HG02678 (cell line): Measurements from ENCODE around the gene EXOSC5.
"Not testable (repeated sequence)": the region's sequence is repeated elsewhere in the genome, so short reads cannot be mapped to it uniquely, and the experiment has no call there.

ENCODE experiments used
- ATAC-seq: cut with Tn5 transposase; IDR thresholded peaks from one replicate; pipeline ENCODE4 v1.9.1; 2021; ENCODE audit warnings: mild to moderate bottlenecking, moderate library complexity; ENCODE audit not compliant: unreplicated experiment

EXOSC5 gene

DNA sequence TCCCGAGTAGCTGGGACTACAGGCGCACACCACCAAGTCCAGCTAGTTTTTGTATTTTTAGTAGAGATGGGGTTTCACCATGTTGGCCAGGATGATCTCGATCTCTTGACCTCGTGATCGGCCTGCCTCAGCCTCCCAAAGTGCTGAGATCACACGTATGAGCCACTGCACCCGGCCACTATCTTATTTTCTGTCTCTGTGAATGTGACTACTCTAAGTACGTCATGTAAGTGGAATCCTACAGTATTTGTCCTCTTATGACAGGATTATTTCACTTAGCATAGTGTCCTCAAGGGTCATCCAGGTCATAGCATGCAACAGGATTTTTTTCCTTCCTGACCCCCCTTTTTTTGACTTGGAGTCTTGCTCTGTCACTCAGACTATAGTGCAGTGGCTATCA, 25.6 kb downstream of the EXOSC5 start:
- no peak for ATAC-seq

DNA sequence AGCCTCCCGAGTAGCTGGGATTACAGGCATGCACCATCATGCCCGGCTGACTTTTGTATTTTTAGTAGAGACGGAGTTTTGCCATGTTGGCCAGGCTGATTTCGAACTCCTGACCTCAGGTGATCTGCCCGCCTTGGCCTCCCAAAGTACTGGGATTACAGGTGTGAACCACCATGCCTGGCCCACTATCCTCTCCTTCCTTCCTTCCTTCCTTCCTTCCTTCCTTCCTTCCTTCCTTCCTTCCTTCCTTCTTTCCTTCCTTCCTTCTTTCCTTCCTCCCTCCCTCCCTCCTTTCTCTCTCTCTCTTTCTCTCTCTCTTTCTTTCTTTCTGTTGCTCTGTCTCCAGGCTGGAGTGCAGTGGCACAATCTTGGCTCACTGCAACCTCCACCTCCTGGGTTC, 26.0 kb downstream of the EXOSC5 start:
- ATAC-seq = not testable (repeated sequence)

DNA sequence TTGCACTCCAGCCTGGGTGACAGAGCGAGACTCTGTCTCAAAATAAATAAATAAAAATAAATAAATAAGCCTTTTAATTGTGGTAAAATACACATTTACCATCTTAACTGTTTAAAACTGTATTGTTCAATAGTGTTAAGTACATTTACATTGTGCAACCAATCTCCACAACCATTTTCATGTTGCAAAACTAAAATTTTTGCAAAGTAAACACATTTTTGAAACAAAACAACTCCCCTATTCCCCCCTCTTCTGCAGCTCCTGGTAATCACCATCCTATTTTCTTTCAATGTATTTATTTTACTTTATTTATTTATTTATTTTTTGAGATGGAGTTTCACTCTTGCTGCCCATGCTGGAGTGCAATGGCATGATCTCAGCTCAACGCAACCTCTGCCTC, 27.4 kb downstream of the EXOSC5 start:
- ATAC-seq = no peak

DNA sequence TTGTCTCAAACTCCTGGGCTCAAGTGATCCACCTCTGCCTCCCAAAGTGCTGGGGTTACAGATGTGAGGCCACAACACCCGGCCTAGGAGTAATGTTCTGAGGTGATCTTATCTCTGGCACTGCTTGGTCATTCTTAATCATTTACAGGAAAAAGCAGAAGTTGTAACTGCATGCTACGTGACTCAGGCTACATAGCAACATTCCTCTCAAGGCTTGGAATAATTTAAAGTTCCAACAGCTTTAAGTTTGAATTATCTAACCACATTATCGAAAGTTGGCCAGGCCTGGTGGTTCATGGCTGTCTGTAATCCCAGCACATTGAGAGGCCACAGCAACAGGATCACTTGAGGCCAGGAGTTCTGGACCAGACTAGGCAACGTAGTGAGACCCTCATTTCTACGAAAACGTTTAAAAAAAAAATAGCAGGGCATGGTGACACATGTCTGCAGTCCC, 29.3 kb downstream of the EXOSC5 start:
- ATAC-seq = peak; percentile 26

DNA sequence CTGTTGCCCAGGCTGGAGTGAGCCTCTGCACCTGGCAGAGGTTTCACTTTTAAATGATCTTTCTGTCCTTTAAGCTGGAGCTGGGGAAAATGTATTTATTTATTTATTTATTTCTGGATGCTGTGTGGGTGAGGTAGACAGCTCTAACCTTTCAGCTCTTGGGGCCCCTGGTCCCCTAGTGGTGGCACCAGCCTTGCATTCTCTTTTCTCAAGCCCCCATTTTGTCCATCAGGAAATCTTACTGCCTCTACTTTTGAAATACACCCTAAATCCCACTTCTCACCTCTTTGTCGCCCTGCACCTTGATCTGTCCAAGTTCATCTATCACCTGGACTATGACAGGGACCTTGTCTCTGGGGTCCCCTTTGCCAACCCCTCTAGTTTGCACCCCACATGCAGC, 31.1 kb downstream of the EXOSC5 start:
- ATAC-seq = no peak

DNA sequence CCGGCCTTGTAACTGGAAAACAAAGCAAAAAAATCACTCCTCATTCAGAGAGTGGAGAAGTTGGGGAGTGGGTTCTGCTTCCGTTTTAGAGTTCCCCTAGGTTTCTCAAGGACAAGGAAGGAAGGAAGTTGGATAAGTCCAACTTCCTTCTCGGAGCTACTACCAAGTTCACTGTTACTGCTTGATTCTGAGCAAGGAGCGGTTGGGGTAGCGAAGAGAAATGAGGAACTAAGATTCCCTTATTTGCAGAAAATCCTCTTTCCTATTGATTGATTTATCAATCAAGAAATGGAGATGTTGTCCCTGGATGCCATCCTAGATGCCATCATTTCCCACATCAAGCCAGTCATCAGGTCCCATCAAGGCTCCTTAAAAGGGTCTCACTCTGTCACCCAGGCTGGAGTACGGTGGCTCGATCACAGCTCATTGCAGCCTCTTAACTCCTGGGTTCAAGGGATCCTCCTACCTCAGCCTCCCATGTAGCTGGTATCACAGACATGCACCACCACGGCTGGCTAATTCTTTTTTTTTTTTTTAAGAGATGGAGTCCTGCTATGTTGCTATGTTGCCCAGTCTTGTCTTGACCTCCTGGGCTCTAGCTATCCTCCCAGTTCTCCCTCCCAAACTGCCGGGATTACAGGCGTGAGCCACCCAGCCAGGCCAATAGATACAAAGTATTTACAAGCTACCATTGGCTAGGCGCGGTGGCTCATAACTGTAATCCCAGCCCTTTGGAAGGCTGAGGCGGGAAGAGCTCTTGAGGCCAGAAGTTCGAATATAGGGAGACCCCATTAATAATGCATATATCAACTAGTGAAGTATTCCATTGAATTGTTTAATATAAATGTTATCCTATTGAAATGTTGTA, 32.4 kb downstream of the EXOSC5 start:
- ATAC-seq = no peak

DNA sequence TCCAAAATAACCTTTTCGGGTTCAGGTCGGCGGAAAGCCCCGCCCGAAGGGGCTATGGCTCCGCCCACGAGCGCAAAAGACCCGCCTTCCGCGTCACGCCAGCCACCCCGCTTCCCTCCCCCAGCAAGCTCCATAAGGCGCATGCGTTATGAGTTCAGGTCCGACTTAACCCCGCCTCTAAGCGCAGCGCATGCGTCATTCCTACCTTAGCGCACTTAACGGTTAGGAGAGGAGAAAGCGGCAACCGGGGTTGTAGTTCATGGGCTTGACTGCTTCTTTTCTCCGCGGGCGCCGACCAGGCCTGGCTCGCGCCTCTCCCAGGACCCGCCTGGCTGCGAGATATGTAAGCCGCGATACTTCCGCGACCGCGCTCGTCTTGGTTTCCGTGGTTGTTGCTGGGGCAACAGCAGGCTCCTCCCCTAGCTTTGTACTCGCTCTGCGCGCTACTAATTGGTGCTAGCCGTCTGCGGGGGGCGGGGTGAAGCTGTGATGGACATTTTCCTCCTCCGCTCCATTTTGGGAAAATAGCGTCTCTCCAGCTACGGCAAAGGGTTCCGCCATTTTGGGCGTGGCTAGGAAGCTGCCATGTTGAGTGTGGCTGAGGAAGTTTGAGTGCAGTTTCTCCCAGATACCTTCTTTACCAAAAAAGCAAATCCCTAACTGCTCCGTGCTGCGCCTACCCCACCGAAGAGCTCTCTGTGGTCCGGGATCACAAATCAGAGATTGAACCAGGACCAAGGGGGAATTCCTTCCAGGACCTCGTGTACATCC, 33.2 kb downstream of the EXOSC5 start, which contains the start of gene B9D2:
B9D2 (minus strand) TSS at position 397 of the 771 bp plus-strand sequence. CDS start 630 bp downstream, outside the sequence.
- peak; percentile 88 for ATAC-seq

DNA sequence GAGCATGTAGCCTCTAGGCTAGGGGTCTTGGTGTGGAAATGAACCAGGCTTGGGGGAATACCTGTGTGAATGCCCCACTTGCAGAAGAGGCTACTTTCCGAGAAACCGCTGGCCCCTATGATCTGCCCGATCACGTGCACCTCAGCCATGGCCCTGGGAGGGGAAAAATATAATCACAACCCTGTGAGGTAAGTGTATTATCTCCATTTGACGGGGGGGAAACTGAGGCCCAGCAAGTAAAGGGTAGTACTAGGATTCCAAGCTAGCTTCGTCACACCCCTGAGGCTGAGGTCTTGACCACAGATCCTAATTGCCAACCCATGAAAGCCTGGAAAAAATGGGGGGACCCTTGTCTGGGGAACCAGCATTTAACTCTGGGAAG, 33.8 kb downstream of the EXOSC5 start:
- ATAC-seq = no peak

DNA sequence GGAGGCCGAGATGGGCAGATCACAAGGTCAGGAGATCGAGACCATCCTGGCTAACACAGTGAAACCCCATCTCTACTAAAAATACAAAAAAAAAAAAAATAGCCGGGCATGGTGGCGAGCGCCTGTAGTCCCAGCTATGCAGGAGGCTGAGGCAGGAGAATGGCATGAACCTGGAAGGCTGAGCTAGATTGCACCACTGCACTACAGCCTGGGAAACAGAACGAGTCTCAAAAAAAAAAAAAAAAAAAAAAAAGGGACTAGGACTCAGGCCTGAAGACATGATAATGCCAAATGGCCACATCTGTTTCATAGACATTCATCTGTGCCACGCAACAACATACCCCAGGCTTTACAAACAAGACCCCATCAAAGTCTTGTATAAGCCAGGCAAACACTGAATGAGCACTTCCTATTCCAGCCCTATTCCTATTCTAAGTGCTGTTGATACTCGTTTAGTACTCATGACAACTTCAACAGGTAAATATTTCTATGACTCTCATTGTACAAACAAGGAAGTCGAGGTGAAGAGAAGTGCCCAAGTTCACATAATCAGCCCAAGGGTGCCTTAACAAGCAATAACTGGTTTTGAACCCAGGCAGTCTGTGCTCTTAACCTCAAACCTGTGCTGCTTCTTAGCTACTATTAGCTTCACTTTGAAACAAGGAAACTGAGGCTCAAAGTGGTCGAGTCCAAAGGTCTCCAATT, 34.9 kb downstream of the EXOSC5 start:
- ATAC-seq = no peak

DNA sequence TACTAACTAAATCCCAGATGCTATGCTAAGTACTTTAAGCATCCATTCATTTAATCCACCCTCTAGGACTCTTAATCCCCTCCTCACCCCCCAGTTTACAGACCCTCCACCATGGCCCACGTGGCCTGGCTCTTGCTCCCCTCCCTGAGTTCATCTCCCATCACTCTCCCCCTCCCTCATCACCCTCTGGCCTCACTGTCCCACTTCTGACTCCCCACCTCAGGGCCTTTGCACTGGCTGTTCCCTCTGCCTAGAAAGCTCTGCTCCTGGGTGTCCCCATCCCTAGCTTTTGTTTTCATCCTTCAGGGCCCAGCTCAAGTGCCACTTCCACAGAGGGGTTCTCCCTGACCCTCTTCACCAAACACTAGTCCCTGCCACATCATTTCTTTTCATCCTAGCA, 37.4 kb downstream of the EXOSC5 start:
- ATAC-seq = no peak

DNA sequence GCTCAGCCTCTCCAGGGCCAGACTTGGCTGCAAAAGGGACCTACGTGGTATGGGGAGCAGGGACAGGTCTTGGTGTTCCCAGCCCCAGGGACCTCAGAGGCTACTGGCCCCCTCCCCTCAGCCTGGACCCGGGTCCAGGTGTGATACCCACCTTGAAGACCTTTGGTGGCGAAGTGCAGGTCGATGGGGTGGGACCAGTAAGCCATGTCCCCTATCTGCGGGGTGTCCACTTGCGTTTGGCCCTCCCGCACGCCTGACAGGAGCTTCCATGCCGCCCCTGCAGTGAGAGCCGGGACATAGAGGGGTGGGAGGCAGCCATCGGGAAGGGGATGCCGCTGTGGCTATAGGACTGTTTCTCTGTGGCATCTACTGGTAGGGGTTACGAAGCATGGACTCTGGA, 39.4 kb downstream of the EXOSC5 start:
- no peak for ATAC-seq

DNA sequence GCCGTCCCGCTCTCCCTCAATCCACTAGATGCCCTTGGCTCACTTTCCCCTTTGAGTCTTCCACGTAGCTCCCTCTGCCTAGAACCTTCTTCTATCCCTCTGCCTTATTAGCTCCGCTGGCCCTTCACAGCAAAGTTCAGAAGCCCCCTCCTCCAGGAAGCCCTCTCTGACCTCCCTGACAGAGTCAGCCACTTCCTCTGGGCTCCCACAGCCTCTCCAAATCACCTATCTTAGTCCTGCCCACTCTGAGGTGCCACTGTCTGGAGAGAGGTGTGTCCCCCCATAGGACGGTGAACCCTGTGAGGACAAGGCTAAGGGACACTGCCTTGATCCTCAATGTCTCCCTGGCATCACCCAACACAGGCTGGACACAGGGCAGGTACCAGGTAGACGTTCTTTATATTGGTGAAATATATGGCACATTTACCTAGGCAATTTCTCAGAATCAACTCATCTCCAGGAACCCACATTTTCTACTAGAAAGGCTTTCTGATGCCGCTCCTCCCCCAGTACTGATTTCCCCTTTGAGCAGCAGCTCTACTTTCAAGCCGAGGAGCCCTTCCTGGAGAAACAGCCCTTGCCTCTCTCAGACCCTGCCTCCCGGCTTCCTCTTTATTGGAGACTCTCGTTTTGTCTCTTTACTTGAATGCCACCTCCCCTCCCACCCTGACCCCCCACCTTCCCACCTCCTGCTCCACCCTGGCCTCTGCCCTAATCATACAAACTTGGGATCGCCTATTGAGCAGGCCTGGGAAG, 40.0 kb downstream of the EXOSC5 start:
- ATAC-seq = no peak

DNA sequence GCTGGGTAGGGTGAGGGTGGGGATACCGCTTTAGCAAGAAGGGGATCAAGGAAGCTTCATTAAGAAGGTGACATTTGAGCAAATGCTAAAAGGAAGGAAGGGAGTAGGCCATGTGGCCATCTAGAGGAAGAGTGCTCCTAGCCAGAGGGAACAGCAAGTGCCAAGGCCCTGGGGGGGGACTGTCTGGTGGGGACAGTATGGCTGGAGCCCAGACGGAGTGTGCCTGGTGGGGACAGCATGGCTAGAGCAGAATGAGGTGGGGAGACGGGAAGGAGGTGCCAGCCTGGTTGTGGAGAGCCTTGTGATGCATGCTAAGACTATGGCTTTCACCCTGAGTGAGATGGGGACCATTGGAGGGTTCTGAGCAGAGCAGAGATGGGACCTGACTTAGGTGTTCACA, 41.4 kb downstream of the EXOSC5 start:
- no peak for ATAC-seq

DNA sequence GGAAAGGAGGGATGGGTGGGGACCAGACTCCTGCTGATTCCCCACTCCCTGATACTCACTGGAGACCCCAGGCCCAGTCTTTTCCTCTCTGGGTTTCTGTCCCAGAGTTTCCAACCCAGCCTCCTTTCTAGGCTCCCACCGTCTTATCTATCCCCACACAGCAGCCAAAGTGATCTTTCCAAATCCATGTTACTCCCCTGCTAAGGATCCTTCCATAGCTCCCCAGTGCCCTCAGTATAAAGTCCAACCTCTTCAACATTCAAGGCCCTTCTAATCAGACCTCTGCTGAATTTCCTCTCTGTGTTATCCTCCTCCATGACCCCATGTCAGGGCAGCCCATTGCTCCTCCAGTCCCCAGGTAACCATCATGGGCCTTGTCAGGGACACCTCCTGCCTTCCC, 42.1 kb downstream of the EXOSC5 start:
- ATAC-seq = no peak

DNA sequence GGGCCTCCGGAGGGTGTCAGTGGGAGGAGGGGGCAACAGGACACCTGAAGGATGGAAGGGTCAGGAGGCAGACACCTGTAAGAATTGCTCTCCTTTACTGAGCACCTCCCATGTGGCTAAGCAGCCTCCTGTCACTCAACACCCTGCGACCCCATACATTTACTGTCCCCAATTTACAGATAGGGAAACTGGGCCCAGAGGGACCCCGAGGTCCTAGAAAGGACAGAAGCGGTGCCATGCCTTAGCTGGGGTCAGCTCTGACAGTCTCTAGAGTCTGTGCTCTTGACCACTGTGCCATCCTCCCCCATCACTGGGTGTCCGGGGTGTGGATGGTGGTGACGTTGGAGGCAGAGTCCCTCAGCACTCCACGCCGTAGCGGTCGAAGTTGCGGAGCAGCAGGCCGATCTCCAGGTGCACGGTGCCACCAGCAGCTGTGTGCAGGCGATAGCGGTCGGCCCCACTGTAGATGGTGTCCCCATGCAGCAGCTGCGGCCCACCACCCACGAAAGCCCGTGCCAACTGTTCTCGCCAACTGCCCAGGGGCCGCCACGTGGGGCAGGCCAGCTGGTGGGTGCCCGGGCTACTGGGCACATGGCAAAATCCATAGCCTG, 42.7 kb downstream of the EXOSC5 start:
- no peak for ATAC-seq

DNA sequence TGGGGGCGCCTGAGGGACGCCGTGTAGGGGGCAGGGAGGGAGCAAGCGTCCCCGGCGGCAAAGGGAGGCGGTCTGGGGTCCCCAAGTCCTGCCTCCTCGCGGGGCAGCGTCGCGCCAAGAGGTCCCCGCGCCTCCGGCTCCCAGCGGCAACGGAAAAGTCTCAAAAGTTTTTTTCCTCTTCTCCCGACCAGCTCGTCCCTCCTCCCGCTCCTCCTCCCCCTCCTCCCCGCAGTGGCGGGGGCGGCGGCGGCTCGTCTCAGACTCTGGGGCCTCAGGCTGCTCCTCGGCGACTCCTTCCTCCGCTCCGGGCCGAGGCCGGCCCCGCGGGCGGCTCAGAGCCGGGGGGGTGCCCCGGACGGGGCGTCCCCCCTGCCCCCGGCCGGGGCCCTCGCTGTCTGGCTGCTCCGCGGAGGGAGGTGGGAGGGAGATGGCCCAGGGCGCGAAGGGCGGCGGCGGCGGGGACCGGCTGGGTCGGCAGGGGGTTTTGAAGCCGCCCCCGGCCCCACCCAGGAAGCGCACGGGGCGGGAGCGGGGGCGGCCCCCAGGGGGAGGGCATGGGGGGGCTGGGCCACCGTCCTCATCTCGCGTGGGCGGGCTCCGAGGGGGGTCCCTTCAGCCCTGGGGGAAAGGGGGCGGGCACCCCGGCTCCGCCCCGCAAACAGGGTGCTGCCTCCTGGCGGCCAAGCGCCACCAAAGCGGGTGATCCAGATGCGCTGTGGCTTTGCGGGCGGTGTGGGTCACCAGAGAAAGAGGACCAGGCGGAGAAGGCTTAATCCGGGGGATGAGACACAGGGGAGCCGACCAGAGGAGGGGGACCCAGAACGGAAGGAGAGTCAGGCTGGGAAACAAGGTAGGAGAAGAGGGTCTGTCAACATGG, 43.5 kb downstream of the EXOSC5 start, which contains the start of gene TGFB1:
TGFB1 (minus strand) TSS at position 457 of the 877 bp plus-strand sequence. CDS start 878 bp downstream, outside the sequence.
- peak; percentile 47 for ATAC-seq

DNA sequence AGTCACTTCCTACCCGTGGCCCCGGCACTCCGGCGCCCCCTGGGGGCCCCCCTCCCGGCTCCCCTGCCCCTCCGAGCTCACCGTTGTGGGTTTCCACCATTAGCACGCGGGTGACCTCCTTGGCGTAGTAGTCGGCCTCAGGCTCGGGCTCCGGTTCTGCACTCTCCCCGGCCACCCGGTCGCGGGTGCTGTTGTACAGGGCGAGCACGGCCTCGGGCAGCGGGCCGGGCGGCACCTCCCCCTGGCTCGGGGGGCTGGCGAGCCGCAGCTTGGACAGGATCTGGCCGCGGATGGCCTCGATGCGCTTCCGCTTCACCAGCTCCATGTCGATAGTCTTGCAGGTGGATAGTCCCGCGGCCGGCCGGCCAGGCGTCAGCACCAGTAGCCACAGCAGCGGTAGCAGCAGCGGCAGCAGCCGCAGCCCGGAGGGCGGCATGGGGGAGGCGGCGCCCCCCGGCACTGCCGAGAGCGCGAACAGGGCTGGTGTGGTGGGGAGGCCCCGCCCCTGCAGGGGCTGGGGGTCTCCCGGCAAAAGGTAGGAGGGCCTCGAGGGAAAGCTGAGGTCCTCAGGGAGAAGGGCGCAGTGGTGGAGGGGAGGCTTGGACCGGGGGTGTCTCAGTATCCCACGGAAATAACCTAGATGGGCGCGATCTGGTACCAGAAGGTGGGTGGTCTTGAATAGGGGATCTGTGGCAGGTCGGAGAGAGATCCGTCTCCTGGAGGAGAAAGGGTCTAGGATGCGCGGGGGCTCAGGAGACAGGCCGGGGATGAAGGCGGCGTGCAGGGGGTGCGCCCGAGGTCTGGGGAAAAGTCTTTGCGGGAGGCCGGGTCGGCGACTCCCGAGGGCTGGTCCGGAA, 44.3 kb downstream of the EXOSC5 start:
- ATAC-seq = no peak

DNA sequence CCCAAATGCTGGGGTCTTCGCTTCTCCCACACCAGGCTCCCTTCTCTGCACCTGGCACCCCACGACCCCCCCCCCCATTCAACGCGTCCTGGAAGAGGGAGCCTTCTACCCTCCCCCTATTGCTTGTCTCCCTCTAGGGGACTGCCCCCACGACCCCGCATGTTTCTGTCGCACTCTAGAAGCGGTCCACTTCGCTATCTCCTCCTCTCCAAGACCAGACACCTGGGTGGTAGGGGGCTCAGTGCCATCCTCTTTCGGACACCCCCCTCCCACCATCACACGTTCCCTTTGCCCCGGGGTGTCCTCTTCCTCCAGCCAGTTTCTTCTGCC, 44.9 kb downstream of the EXOSC5 start:
- ATAC-seq = no peak
